ENCODE data around the gene GUCD1.

DNA sequence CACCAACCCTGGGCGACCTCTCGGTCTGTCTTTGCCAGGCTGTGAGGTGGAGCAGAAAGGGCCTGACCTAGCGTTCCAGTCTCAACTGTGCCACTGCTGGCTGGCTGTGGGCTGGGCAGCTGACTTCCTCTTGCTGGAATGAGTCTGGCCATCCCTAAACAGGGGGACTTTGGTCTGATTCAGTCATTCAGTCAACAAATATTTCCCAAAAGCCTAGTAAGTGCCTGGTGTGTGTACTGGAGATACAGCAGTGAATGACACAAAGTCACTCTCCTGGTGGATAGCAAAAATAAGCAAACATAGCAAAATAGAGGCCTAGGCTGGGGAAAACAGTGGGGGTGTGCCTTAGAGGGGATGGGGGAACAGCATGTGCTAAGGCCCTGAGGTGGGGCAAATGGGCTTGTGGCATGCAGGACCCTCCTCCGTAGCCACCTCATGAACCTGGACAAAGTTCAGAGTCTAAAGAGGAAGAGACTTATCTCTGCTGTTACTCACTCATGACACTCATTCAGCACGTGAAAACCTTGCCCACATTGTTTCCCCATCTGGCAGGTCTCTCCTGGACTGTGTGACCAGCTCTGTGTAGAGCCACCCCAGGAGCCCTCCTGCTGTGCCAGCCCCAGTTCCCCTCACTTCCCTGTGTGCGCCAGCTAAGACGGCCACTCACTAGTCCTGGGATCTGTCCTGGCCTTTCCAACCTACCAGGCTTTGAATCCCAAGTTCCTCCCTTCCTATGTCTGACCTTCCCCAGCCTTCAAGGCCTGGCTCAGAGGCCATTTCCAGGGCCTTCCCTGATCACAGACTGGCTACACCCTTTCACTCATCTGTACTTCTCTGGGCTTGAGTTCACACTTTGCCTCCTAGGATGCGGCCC is 4.7 kb downstream of the GUCD1 start:
- TF ChIP-seq, protein P1, sequence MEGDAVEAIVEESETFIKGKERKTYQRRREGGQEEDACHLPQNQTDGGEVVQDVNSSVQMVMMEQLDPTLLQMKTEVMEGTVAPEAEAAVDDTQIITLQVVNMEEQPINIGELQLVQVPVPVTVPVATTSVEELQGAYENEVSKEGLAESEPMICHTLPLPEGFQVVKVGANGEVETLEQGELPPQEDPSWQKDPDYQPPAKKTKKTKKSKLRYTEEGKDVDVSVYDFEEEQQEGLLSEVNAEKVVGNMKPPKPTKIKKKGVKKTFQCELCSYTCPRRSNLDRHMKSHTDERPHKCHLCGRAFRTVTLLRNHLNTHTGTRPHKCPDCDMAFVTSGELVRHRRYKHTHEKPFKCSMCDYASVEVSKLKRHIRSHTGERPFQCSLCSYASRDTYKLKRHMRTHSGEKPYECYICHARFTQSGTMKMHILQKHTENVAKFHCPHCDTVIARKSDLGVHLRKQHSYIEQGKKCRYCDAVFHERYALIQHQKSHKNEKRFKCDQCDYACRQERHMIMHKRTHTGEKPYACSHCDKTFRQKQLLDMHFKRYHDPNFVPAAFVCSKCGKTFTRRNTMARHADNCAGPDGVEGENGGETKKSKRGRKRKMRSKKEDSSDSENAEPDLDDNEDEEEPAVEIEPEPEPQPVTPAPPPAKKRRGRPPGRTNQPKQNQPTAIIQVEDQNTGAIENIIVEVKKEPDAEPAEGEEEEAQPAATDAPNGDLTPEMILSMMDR (conservative IDR thresholded peaks at IDR 0.05; ENCODE audit: low read depth, low read length), result no peak
- no peak for TF ChIP-seq EZH2 (IDR thresholded peaks at IDR 0.05; ENCODE audit: low read length, unreplicated experiment)
- TF ChIP-seq EZH2phosphoT487 (IDR thresholded peaks at IDR 0.05; ENCODE audit: borderline replicate concordance, low read length), result no peak

Measured in PC-3 (cell line).